Breast epithelium (tissue), 3 donors: ENCODE measurements around the gene ARHGAP21.

Experiments
- POLR2A ChIP-seq: fragments of 450-650 bp; IDR thresholded peaks from one replicate; pipeline ENCODE4 v1.6.1; 2016; ENCODE audit warnings: antibody characterized with exemption, mild to moderate bottlenecking, moderate library complexity
- TF ChIP-seq, protein P1 (sequence below), 3 donors: fragments of 450-650 bp; IDR thresholded peaks; one replicate each; pipeline ENCODE4 v1.5.1; 2016 to 2017; ENCODE audit warnings: antibody characterized with exemption in 3 of 3, mild to moderate bottlenecking in 3 of 3, moderate library complexity in 3 of 3

GRCh38 chr10:24552346-24553016 lies 171.2 kb downstream of the ARHGAP21 start:
- TF ChIP-seq, protein P1, sequence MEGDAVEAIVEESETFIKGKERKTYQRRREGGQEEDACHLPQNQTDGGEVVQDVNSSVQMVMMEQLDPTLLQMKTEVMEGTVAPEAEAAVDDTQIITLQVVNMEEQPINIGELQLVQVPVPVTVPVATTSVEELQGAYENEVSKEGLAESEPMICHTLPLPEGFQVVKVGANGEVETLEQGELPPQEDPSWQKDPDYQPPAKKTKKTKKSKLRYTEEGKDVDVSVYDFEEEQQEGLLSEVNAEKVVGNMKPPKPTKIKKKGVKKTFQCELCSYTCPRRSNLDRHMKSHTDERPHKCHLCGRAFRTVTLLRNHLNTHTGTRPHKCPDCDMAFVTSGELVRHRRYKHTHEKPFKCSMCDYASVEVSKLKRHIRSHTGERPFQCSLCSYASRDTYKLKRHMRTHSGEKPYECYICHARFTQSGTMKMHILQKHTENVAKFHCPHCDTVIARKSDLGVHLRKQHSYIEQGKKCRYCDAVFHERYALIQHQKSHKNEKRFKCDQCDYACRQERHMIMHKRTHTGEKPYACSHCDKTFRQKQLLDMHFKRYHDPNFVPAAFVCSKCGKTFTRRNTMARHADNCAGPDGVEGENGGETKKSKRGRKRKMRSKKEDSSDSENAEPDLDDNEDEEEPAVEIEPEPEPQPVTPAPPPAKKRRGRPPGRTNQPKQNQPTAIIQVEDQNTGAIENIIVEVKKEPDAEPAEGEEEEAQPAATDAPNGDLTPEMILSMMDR (IDR thresholded peaks at IDR 0.05) = peak; percentile 24 to 35 (median 30)
- no peak for TF ChIP-seq POLR2A
